Measurements from ENCODE around the gene ATP6V0D1.

Gene ATP6V0D1

GRCh38 chr16:67389911-67390815 is 90.8 kb downstream of the ATP6V0D1 start:
- DNase-seq, result no peak

GRCh38 chr16:67388591-67388990 is 92.4 kb downstream of the ATP6V0D1 start:
- DNase-seq, result no peak

GRCh38 chr16:67388191-67388590 is 92.8 kb downstream of the ATP6V0D1 start:
- no peak for DNase-seq
